Measurements from ENCODE around the gene APC.

The APC gene

DNA sequence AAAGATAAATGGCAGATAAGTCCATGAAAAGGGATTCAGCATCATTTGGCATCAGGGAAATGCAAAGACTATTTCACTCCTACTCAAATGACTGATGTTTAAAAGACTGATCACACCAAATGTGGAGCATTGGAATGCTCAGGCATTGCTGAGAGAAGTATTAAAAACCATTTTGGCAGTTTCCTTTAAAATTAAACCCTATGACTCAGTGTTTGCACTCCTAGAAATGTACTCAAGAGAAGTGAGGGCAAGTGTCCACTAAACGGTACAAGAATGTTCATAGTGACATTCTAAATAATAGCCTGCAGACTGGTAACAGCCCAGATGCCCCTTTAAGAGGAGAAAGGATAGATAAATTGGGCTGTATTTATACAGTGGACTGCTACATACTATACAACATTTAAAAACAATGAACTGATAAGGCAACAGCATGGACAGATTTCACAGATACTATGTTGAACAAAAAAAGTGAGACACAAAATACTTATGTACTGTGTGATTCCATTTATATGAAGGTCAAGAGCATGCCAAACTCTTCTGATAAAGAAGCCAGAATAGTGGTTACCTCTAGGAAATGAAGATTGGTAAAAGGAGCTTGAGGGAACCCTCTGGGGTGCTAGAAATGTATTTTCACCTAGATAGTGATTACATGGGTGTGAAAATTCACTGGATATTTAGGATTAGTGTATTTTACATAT, 24.6 kb downstream of the APC start:
- in situ Hi-C loops (cut with MboI; ENCODE audit: low pct_unique_long_range_greater_than_20kb, low sequenced_read_pairs), result no loop called here
- no peak for DNase-seq

DNA sequence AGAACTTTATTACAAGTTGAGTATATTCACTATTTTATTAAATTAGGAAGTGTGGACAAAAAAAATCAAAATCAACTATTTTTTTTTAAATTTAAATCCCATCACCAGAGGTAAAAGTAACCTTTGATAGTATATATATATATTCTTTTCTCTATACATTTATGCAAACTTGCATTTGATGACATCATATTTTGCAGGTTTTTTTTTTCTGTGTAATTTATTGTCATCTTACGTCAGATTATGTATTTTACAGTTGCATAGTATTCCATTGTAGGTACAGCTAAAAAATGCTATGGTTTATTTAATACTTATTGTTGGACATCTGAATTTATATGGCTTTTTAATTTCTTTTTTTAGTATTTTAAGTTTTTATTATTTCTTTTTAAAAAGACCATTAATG, 25.5 kb downstream of the APC start:
- DNase-seq, result no peak
- in situ Hi-C loops (cut with MboI; ENCODE audit: low pct_unique_long_range_greater_than_20kb, low sequenced_read_pairs), result no loop called here

DNA sequence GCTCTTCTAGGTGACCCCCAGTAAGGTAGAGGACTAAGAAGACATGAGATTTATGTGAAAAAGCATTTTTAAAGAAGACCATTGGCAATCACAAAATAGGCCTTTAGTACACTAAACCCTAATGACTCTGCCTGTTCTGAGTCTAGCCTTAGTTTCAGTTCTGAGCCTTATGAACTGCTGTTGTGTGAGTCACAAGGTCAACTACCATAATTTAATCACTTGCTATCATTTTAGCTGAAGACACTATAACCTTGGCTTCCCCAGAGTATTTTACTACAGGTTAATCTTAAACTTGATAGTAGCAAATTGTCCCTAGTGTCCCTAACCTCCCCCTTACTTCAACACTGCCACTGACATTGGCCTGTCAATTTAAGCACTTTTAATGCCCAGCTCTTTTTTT, 34.4 kb downstream of the APC start:
- in situ Hi-C loops (cut with MboI; ENCODE audit: low pct_unique_long_range_greater_than_20kb, low sequenced_read_pairs), result no loop called here
- DNase-seq, result no peak

GRCh38 chr5:112776301-112776856, 38.7 kb downstream of the APC start:
- in situ Hi-C loops (cut with MboI; ENCODE audit: low pct_unique_long_range_greater_than_20kb, low sequenced_read_pairs), result no loop called here
- DNase-seq, result no peak

GRCh38 chr5:112779531-112779930, 41.8 kb downstream of the APC start:
- DNase-seq, result no peak
- in situ Hi-C loops (cut with MboI; ENCODE audit: low pct_unique_long_range_greater_than_20kb, low sequenced_read_pairs), result no loop called here

- DNase-seq, result no peak
- in situ Hi-C loops (cut with MboI; ENCODE audit: low pct_unique_long_range_greater_than_20kb, low sequenced_read_pairs), result no loop called here
These were observed 47.0 kb downstream of the APC start for GRCh38 chr5:112784726-112785125.

DNA sequence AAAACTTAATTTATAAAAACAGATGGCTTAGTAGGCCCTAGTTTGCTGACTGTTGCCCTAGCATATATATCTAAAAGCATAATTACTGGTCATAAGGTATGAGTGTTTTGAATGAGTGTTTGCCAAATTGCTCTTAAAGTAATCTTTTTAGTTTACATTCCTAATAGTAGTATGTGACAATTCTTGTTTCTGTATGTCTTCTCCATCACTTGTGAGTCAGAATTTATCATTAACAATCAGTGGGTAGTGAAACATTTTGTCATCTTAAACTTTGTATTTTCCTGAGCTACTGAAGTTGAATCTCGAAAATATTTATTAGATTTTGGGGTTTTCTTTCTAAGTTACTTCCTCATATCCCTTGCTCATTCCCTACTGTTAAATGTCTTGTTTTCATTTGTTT, 49.6 kb downstream of the APC start:
- no peak for DNase-seq
- in situ Hi-C loops (cut with MboI; ENCODE audit: low pct_unique_long_range_greater_than_20kb, low sequenced_read_pairs), result no loop called here

DNA sequence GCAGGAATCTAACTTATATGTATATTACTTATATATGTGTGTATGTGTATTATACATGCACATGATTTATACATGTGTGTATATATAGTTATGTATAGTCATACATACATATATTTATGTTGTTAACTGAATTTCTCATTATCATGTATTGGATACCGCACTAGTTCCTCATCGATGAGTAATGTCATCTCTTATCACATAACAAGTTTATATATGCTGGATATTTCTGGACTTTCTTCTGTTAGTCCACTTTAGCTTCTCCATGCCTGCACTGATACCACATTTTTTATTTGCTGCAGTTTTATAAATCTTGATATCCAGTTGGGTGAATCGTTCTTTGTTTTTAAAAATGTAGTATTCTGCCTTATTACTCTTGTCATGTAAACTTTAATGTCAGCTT, 50.2 kb downstream of the APC start:
- no peak for DNase-seq
- in situ Hi-C loops (cut with MboI; ENCODE audit: low pct_unique_long_range_greater_than_20kb, low sequenced_read_pairs), result no loop called here

- DNase-seq, result no peak
- in situ Hi-C loops (cut with MboI; ENCODE audit: low pct_unique_long_range_greater_than_20kb, low sequenced_read_pairs), result no loop called here
These were observed 55.5 kb downstream of the APC start for GRCh38 chr5:112793201-112793600.

DNA sequence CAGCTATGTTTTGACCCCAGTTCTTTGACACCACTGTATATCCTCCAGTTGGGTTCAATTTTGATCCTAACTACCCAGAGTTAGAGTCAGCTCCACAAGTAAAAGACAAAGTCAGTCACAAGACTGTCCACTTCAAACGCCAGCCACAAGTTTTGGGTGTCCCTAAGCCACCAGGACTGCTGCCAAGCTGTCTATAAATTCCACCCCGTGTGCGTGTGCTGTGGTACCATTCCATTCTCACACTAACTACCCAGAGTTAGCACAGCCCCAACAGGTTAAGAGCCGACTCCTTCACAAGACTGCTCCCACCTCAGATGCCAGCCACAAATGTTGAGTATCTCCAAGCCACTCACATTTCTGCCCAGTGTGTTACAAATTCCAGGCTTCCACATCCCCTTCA, 56.7 kb downstream of the APC start:
- no peak for DNase-seq
- in situ Hi-C loops (cut with MboI; ENCODE audit: low pct_unique_long_range_greater_than_20kb, low sequenced_read_pairs), result no loop called here

DNA sequence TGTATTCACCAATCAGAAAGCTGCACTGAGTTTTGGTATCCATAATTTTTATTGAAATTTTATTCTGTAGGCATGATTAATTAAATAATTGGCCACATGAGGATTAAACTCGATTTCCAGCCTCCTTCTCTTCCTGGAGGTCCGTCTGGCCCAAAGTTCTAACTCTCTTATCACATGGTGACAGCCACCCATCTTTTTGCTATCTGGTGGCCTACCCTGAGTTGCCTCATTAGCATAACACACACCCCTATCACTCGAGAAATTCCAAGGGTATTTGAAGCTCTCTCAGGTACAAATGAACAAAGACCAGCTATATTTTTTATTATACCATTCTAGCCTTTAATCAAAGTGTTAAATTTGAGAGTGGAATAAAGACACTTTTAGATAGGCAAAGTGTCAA, 57.7 kb downstream of the APC start:
- in situ Hi-C loops (cut with MboI; ENCODE audit: low pct_unique_long_range_greater_than_20kb, low sequenced_read_pairs), result no loop called here
- no peak for DNase-seq

- peak; percentile 71 for DNase-seq
- in situ Hi-C loops (cut with MboI; ENCODE audit: low pct_unique_long_range_greater_than_20kb, low sequenced_read_pairs), result no loop called here
These were observed 58.4 kb downstream of the APC start for GRCh38 chr5:112795944-112796678.

- no peak for DNase-seq
- in situ Hi-C loops (cut with MboI; ENCODE audit: low pct_unique_long_range_greater_than_20kb, low sequenced_read_pairs), result no loop called here
These were observed 62.0 kb downstream of the APC start for GRCh38 chr5:112799661-112800060.

DNA sequence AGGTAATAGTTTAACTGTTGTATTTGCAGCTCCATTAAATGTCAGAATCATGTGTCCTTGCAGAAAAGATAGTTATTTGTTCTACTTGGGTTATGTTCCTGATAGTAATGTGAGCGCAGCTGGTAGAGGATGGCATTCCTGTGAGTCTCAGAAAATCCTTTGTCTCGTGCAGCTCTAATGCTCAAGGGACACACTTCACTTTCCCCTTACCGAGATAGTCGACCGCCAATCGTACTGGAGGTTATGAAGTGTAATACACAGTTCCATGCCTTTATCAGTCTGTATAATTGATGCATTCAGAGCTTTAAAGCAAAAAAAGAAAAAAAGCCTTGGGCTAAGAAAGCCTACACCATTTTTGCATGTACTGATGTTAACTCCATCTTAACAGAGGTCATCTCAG, 63.2 kb downstream of the APC start:
- in situ Hi-C loops (cut with MboI; ENCODE audit: low pct_unique_long_range_greater_than_20kb, low sequenced_read_pairs), result no loop called here
- no peak for DNase-seq

GRCh38 chr5:112811023-112811422, 73.3 kb downstream of the APC start:
- no peak for DNase-seq
- in situ Hi-C loops (cut with MboI; ENCODE audit: low pct_unique_long_range_greater_than_20kb, low sequenced_read_pairs), result no loop called here

- no peak for DNase-seq
- in situ Hi-C loops (cut with MboI; ENCODE audit: low pct_unique_long_range_greater_than_20kb, low sequenced_read_pairs), result no loop called here
These were observed 74.9 kb downstream of the APC start for GRCh38 chr5:112812549-112812948.

- in situ Hi-C loops (cut with MboI; ENCODE audit: low pct_unique_long_range_greater_than_20kb, low sequenced_read_pairs), result no loop called here
- DNase-seq, result no peak
These were observed 82.6 kb downstream of the APC start for GRCh38 chr5:112820246-112820645.

- in situ Hi-C loops (cut with MboI; ENCODE audit: low pct_unique_long_range_greater_than_20kb, low sequenced_read_pairs), result no loop called here
- DNase-seq, result no peak
These were observed 84.8 kb downstream of the APC start for GRCh38 chr5:112822456-112822855.

- no peak for DNase-seq
- in situ Hi-C loops (cut with MboI; ENCODE audit: low pct_unique_long_range_greater_than_20kb, low sequenced_read_pairs), result no loop called here
These were observed 85.5 kb downstream of the APC start for GRCh38 chr5:112823181-112823580.

GRCh38 chr5:112823656-112824055, 86.0 kb downstream of the APC start:
- DNase-seq, result no peak

DNA sequence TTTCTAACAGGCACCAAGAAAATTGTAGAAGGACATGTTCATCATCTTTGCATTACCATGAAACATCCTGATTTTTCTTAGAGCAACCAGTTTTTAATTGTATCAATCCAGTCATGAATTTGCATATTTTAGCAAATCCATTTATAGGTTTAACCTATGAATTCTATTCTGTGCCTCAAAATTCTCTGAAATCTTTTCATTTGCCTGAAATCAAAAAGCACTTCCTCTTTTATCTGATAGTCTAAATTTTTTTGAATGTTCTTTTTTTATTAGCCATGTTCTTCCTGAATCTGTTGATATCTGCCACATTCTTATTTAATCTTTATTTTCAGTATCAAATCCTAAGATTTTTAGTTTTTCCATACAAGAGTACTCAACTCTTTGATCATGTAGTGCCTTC, 86.5 kb downstream of the APC start:
- no peak for DNase-seq
- in situ Hi-C loops (cut with MboI; ENCODE audit: low pct_unique_long_range_greater_than_20kb, low sequenced_read_pairs), result no loop called here

More at GRCh38 chr5:112823656-112824055, 86.0 kb downstream of the APC start:
- in situ Hi-C loops (cut with MboI; ENCODE audit: low pct_unique_long_range_greater_than_20kb, low sequenced_read_pairs), result no loop called here

Measured in KBM-7 (cell line).